Measurements from ENCODE around the gene VWA5B2.

Gene VWA5B2

GRCh38 chr3:184255291-184256039 is 26.1 kb downstream of the VWA5B2 start:
- no peak for DNase-seq (ENCODE audit: low read depth)
- no peak overlapping the region for H3K4me3 ChIP-seq (ENCODE audit: low read depth, low read length)
- TF ChIP-seq CTCF (IDR thresholded peaks at IDR 0.05; ENCODE audit: low read depth, low read length, missing control alignments) = no peak

GRCh38 chr3:184257083-184257915 is 27.9 kb downstream of the VWA5B2 start:
- H3K4me3 ChIP-seq (ENCODE audit: low read depth, low read length) = no peak overlapping the region
- no peak for TF ChIP-seq CTCF (IDR thresholded peaks at IDR 0.05; ENCODE audit: low read depth, low read length, missing control alignments)
- DNase-seq (ENCODE audit: low read depth) = no peak

- TF ChIP-seq CTCF (IDR thresholded peaks at IDR 0.05; ENCODE audit: low read depth, low read length, missing control alignments) = no peak
- H3K4me3 ChIP-seq (ENCODE audit: low read depth, low read length) = no peak overlapping the region
- no peak for DNase-seq (ENCODE audit: low read depth)
Measured at GRCh38 chr3:184258926-184259325, 29.5 kb downstream of the VWA5B2 start.

GRCh38 chr3:184259396-184259877 is 30.1 kb downstream of the VWA5B2 start:
- DNase-seq (ENCODE audit: low read depth) = no peak
- TF ChIP-seq CTCF (IDR thresholded peaks at IDR 0.05; ENCODE audit: low read depth, low read length, missing control alignments) = no peak
- no peak overlapping the region for H3K4me3 ChIP-seq (ENCODE audit: low read depth, low read length)

- DNase-seq (ENCODE audit: low read depth) = no peak
- TF ChIP-seq CTCF (IDR thresholded peaks at IDR 0.05; ENCODE audit: low read depth, low read length, missing control alignments) = no peak
- no peak overlapping the region for H3K4me3 ChIP-seq (ENCODE audit: low read depth, low read length)
Measured at GRCh38 chr3:184259878-184260723, 30.7 kb downstream of the VWA5B2 start.

- peak overlapping the region; percentile 41 for H3K4me3 ChIP-seq (ENCODE audit: low read depth, low read length)
- no peak for TF ChIP-seq CTCF (IDR thresholded peaks at IDR 0.05; ENCODE audit: low read depth, low read length, missing control alignments)
- no peak for DNase-seq (ENCODE audit: low read depth)
Measured at GRCh38 chr3:184260724-184261269, 31.4 kb downstream of the VWA5B2 start.

Measured in GM12864 (cell line).